CD4-positive, alpha-beta memory T cell (primary cell): ENCODE measurements around the gene MLLT1. TPM values are rescaled to one million over a fixed set of nuclear protein-coding genes. Genes with fewer than 3 reads are reported as not detected.

Source experiments
- CTCF ChIA-PET: fragments of 350-600 bp; sonication (Branson Sonifier 250); formaldehyde crosslinking; loops from one replicate; lab custom pipeline; 2021; ENCODE audit warnings: inconsistent platforms; ENCODE audit not compliant: partially characterized antibody; lab: Charles Lee
- POLR2A ChIA-PET: fragments of 350-600 bp; sonication (Branson Sonifier 250); formaldehyde crosslinking; loops from one replicate; lab custom pipeline; 2021; ENCODE audit not compliant: partially characterized antibody; lab: Charles Lee
- DNase-seq, 5 donors: peaks; one replicate each; pipeline versions ENCODE4 v3.0.0 to v3.0.0-alpha.2; 2020 to 2022; ENCODE audit warnings: mixed read lengths in 1 of 5
- H3K27ac ChIP-seq: one replicate; pipeline ENCODE4 v1.7.0; 2013; ENCODE audit warnings: low read depth, low read length
- H3K27me3 ChIP-seq: 2 replicates; pipeline ENCODE4 v1.7.0; 2013; ENCODE audit warnings: mild to moderate bottlenecking, low read length, moderate library complexity; ENCODE audit not compliant: insufficient read depth
- H3K36me3 ChIP-seq: 2 replicates; pipeline ENCODE4 v1.7.0; 2013; ENCODE audit warnings: mild to moderate bottlenecking, low read length, moderate library complexity; ENCODE audit not compliant: insufficient read depth
- H3K4me1 ChIP-seq: 2 replicates; pipeline ENCODE4 v1.7.0; 2013; ENCODE audit warnings: mild to moderate bottlenecking, low read length, moderate library complexity; ENCODE audit not compliant: insufficient read depth
- H3K4me3 ChIP-seq, 2 donors: one replicate each; pipeline ENCODE4 v1.7.0; 2013; ENCODE audit warnings: low read length in 2 of 2, mild to moderate bottlenecking in 1 of 2
- H3K9me3 ChIP-seq, 2 donors: one replicate each; pipeline ENCODE4 v1.7.0; 2013; ENCODE audit warnings: low read length in 2 of 2, control low read depth in 1 of 2; ENCODE audit not compliant: control insufficient read depth in 1 of 2
- H3K27ac Mint-ChIP-seq, 7 donors: one replicate each; pipeline ENCODE4 v1.8.0; 2020 to 2021; ENCODE audit warnings: mixed read lengths in 7 of 7, mild to moderate bottlenecking in 6 of 7, inconsistent platforms in 3 of 7, moderate library complexity in 3 of 7
- H3K27me3 Mint-ChIP-seq, 2 donors: one replicate each; pipeline ENCODE4 v1.8.0; 2020 to 2021; ENCODE audit warnings: mixed read lengths in 2 of 2
- H3K36me3 Mint-ChIP-seq, 2 donors: one replicate each; pipeline ENCODE4 v1.8.0; 2020 to 2021; ENCODE audit warnings: mixed read lengths in 2 of 2, inconsistent platforms in 1 of 2, mild to moderate bottlenecking in 1 of 2
- H3K4me1 Mint-ChIP-seq, 4 donors: one replicate each; pipeline ENCODE4 v1.8.0; 2020 to 2021; ENCODE audit warnings: mixed read lengths in 4 of 4, mild to moderate bottlenecking in 1 of 4
- H3K4me3 Mint-ChIP-seq, 8 donors: one replicate each; pipeline ENCODE4 v1.8.0; 2020 to 2021; ENCODE audit warnings: mixed read lengths in 8 of 8, mild to moderate bottlenecking in 7 of 8, moderate library complexity in 6 of 8, inconsistent platforms in 3 of 8
- H3K9me3 Mint-ChIP-seq, 8 donors: one replicate each; pipeline ENCODE4 v1.8.0; 2020 to 2021; ENCODE audit warnings: mixed read lengths in 8 of 8, mild to moderate bottlenecking in 5 of 8, inconsistent platforms in 3 of 8, moderate library complexity in 1 of 8
- intact Hi-C: fragments of 100-400 bp; cut with micrococcal nuclease; formaldehyde crosslinking; loops from one replicate; pipeline ENCODE4 v1.15.1; 2023
- polyA plus RNA-seq, 2 donors: library from polyadenylated mRNA; unstranded; fragments of 300-500 nt; fragmentation: Illumina TruSeq; gene quantifications; one replicate each; pipeline ENCODE4 v1.2.3, GENCODE V29; 2021
- total RNA-seq, 2 experiments: library from RNA; stranded (reverse); gene quantifications; one replicate each; pipeline ENCODE4 v1.2.3, GENCODE V29; 2021

The MLLT1 gene
- total and polyA plus RNA-seq, 4 experiments from 2014 or later, result 0.50 to 41.7 (median 21.6) TPM

DNA sequence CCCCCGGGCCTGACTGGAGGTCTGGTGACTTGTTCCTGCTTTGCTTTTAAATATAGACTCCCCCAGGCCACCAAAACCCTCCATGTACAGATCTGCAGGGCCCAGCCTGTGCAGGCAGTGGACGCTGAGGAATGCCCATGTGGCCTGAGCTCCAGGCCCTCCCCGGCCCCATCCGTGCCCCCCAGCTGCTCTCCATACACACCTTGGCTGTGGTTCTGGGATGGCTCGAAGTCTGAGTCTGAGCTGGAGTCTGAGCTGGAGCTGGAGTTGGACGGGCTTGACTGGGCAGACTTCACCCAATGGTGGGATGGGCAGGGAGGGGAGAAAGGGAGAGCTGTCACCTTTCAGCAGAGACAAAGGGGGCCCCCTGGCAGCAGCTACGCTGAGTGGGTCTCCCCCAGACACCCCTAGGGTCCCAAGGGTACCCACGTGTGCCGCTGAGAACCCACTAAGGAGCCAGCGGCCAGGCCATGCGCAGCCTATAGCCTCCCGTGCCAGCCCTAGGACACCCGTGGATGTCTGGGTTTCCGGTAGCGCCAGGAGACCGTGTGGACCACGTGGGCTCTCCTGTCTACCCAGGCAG, 61.9 kb downstream of the MLLT1 start:
- no peak overlapping the region for H3K4me3 ChIP-seq
- Mint-ChIP-seq H3K27ac (no peak overlapping the region), H3K9me3 (no peaks in the 10 kb centered on the region), H3K4me1 (peaks cover 0 to 4% (median 2%) of the 10 kb centered on the region in 4 donors), H3K36me3 (peaks cover 3 to 8% of the 10 kb centered on the region in 2 donors), H3K27me3 (no peaks in the 10 kb centered on the region), H3K4me3 (no peak overlapping the region)
- H3K36me3 ChIP-seq, result peaks cover 4% of the 10 kb centered on the region
- intact Hi-C loops, result loop anchor here (1.0 kb wide), 1 partner anchor 645 kb away; no protein-coding TSS in a partner anchor
- ChIA-PET CTCF (interaction anchor here (0.7 to 2.4 kb wide), 24 partner anchors 9 to 645 kb away, joined by 3 to 26 read pairs (median 5); partner anchors contain the start of genes CLPP, GPR108 and KHSRP), POLR2A (no interaction called here)
- DNase-seq, result peak in 1 of 5 donors; percentile 25
- no peaks in the 10 kb centered on the region for H3K4me1 ChIP-seq
- no peaks in the 10 kb centered on the region for H3K9me3 ChIP-seq
- H3K27ac ChIP-seq, result no peak overlapping the region
- H3K27me3 ChIP-seq, result no peaks in the 10 kb centered on the region

DNA sequence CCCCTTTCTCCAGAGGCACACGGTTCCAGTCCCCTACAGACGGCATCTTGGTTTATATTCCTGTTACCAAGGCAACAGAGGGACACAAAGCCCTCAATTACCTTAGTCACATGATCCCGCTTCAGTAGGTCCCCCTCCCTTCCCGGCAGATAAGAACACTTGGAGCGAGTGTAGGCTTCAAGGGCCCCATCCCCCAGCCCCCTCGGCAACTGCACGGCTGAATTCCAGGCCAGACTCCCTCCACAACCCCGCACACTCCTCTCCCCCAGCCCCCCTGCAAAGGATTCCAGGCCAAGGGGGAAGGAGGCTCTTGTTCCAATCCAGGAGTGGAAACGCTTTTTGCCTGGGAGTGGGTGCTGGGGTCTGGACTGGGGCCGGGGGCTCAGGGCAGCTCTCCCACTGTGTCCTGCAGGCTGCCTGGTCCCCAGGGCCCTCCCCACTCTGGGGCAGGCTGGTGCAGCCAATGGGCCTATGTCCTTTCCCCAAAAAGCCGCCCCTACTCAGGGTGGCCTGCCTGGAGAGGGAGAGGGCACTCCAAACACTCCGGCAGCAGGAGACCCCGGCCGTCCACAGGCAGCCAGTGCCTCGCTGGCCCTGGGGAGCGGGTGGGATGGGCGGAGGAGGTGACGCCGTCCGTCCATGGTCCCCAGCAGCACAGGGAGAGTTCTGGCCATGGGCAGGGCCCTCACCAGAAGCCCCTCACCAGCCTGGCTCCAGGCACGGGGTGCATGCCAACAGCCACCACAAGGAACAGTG, 62.6 kb downstream of the MLLT1 start:
- POLR2A ChIA-PET, result no interaction called here
- Histone ChIP-seq H3K27ac (no peak overlapping the region), H3K9me3 (no peaks in the 10 kb centered on the region), H3K36me3 (peaks cover 4% of the 10 kb centered on the region), H3K4me3 (no peak overlapping the region), H3K27me3 (no peaks in the 10 kb centered on the region), H3K4me1 (no peaks in the 10 kb centered on the region)
- H3K36me3 Mint-ChIP-seq, result peaks cover 6 to 11% of the 10 kb centered on the region in 2 donors
- CTCF ChIA-PET, result interaction anchor here (1.1 to 2.4 kb wide), 6 partner anchors 9 to 144 kb away, joined by 3 to 26 read pairs (median 10); partner anchors contain the start of gene CLPP
- no peaks in the 10 kb centered on the region for H3K9me3 Mint-ChIP-seq
- H3K27ac Mint-ChIP-seq, result no peak overlapping the region
- intact Hi-C loops, result no loop called here
- no peaks in the 10 kb centered on the region for H3K27me3 Mint-ChIP-seq
- peak in 1 of 5 donors; percentile 14 for DNase-seq
- peaks cover 0 to 4% (median 2%) of the 10 kb centered on the region in 4 donors for H3K4me1 Mint-ChIP-seq
- no peak overlapping the region for H3K4me3 Mint-ChIP-seq

DNA sequence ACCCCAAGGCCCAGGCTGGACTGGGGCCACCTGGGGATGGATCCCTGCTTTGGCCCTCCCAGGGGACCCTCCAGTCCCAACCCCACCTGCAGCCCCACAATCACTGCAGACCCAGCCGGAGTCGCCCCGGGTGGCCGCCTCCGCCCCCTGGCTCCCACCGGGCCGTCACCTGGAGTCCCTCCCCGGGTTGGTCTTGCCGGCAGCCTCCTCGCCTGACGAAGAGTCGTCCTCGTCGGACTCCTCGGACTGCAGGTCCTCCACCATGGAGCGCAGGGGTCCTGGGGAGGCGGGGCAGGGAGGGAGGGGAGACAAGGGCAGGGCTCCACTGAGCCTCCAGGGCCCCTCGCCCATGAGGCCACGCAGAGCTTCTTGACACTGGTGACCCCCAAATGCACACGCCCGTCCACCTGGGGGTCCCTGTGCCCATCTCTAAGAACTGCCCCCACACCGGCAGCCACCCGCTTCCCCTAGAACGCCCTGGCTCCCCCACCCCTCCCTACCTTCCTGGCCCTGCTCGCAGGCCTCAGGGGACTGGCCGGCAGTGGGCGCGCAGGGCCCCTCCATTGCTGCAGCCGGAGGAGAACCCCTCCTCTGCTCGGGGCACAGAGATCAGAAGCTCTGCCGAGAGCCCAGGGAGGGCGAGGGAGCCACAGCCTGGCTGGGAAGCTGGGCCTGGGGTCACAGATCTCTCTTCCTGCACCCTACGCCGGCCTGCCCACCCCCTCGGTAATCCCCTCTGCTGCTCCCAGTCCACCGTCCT, 63.4 kb downstream of the MLLT1 start:
- Mint-ChIP-seq H3K27ac (no peak overlapping the region), H3K36me3 (peaks cover 11% of the 10 kb centered on the region in 2 donors), H3K27me3 (no peaks in the 10 kb centered on the region), H3K9me3 (no peaks in the 10 kb centered on the region), H3K4me3 (no peak overlapping the region), H3K4me1 (peaks cover 0 to 4% (median 2%) of the 10 kb centered on the region in 4 donors)
- H3K27me3 ChIP-seq, result no peaks in the 10 kb centered on the region
- H3K9me3 ChIP-seq, result no peaks in the 10 kb centered on the region
- peak in 1 of 5 donors; percentile 32 for DNase-seq
- H3K4me1 ChIP-seq, result no peaks in the 10 kb centered on the region
- CTCF ChIA-PET, result no interaction called here
- H3K4me3 ChIP-seq, result no peak overlapping the region
- POLR2A ChIA-PET, result no interaction called here
- no peak overlapping the region for H3K27ac ChIP-seq
- intact Hi-C loops, result no loop called here
- H3K36me3 ChIP-seq, result peaks cover 4% of the 10 kb centered on the region

DNA sequence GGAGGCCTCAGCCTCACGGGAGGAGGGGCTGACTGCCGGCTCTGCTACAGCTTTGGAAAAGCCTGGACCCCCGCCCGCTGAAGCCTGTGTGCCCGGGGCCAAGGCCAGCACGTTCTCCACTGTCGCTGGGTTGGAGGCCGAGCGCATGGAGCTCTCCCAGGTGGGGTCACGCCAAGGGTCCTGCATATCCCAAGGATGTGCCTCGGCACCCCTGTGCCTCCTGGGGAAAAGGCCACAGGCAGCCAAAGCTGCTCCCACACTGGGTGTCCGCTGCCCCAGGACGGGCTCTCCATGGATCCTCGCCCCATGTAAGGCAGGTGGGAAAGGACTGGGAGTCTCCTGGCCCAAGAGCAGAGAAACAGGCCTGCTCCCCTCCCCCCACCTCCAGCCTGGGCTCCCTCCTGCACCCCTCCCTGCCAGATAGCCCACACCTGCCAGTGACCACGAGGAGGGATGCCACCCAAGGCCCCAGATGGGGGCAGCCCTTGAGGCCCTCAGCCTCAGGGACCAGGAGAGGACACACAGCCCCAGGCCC, 64.0 kb downstream of the MLLT1 start:
- H3K4me3 Mint-ChIP-seq, result no peak overlapping the region
- peaks cover 0 to 4% (median 2%) of the 10 kb centered on the region in 4 donors for H3K4me1 Mint-ChIP-seq
- no peaks in the 10 kb centered on the region for H3K27me3 ChIP-seq
- H3K36me3 Mint-ChIP-seq, result peaks cover 11 to 14% of the 10 kb centered on the region in 2 donors
- POLR2A ChIA-PET, result no interaction called here
- peak in 1 of 5 donors; percentile 37 for DNase-seq
- H3K27ac ChIP-seq, result no peak overlapping the region
- no peaks in the 10 kb centered on the region for H3K36me3 ChIP-seq
- no peaks in the 10 kb centered on the region for H3K4me1 ChIP-seq
- intact Hi-C loops, result no loop called here
- CTCF ChIA-PET, result no interaction called here
- no peaks in the 10 kb centered on the region for H3K27me3 Mint-ChIP-seq
- H3K9me3 Mint-ChIP-seq, result no peaks in the 10 kb centered on the region
- H3K9me3 ChIP-seq, result no peaks in the 10 kb centered on the region
- H3K27ac Mint-ChIP-seq, result no peak overlapping the region
- no peak overlapping the region for H3K4me3 ChIP-seq

DNA sequence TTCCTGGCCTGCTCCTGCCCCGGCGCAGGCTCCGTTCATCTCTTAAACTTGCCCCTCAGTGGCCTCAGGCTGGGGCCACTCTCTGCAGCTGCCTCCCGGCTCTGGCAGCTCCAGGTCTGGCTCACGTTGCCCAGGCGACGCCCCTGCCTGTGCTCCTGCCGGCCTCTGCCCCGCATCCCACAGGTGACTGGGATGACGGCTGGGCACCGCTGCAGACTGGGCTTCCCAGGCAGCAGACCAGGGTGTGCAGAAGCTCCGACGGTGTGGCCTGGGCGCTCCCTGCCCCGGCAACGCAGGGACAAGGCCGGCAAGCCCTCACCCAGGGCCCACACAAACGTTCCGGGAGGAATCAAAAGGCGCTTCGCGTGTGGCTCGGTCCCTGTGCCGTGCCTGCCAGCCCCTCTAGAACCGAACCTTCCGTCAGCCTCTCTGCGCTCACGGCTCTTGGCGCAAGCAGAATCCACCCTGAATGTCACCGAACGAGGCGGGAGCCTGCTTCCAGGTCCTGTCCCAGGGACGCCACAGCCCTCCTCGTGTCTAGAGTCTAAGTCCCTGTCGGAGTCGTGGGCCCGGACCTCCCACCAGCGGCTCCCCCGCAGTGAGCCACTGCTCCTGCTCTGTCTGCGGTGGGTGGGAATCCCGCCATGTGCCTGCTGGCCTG, 64.8 kb downstream of the MLLT1 start:
- no peaks in the 10 kb centered on the region for H3K36me3 ChIP-seq
- no peaks in the 10 kb centered on the region for H3K4me1 ChIP-seq
- H3K9me3 ChIP-seq, result no peaks in the 10 kb centered on the region
- H3K4me1 Mint-ChIP-seq, result peaks cover 0 to 4% (median 2%) of the 10 kb centered on the region in 4 donors
- CTCF ChIA-PET, result no interaction called here
- H3K9me3 Mint-ChIP-seq, result no peaks in the 10 kb centered on the region
- peak in 1 of 5 donors; percentile 6 for DNase-seq
- H3K27me3 ChIP-seq, result no peaks in the 10 kb centered on the region
- no peak overlapping the region for H3K27ac Mint-ChIP-seq
- no peak overlapping the region for H3K4me3 ChIP-seq
- no peak overlapping the region for H3K27ac ChIP-seq
- peaks cover 11 to 15% of the 10 kb centered on the region in 2 donors for H3K36me3 Mint-ChIP-seq
- intact Hi-C loops, result no loop called here
- POLR2A ChIA-PET, result no interaction called here
- no peak overlapping the region for H3K4me3 Mint-ChIP-seq
- no peaks in the 10 kb centered on the region for H3K27me3 Mint-ChIP-seq

DNA sequence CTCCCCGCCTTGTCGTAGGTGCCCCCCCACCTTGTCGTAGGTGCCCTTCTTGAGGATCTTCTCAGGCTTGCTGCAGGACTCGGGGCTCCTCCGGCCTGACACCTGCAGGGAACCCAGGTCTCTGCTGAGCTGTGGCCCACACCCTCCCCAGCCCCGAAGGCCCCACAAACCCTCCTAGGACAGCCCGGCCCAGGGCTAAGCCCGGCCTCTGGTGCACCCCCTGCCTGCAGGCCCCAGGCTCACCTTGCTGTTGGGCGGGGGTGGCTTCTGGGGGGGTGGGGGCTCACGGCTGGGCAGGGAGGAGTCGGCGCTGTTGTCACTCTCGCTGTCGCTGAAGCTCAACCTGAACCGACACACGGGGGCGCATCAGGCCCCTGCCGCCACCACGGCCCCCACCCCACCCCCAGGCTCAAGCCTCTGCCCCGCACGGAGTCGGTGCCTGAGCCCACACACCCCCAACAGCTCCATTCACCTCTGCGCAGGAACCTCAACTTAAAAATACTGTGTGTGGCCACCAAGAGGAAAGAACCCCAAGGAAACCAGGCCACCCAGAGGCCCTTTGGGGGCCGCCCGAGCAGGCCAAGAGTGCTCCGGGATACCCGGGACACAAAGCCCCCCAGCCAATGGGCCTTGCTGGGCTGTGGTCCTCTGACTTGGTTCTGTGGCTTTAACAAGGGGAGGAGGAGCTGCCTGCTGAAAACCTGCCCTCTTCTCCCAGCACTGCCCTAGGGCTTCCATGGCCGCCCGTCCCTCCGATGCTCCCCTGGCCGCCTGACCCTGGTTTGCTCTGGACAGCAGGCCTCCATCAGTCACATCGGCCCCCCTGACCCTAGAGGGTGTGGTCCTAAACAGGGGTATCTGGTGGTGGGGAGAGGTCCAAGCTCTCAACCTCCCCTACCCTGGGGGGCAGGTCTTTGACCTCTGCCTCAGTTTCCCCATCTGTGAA, 65.8 kb downstream of the MLLT1 start:
- no peaks in the 10 kb centered on the region for H3K9me3 Mint-ChIP-seq
- no peak for DNase-seq
- ChIA-PET CTCF (no interaction called here), POLR2A (no interaction called here)
- H3K27ac Mint-ChIP-seq, result no peak overlapping the region
- H3K4me1 Mint-ChIP-seq, result peaks cover 0 to 4% (median 2%) of the 10 kb centered on the region in 4 donors
- H3K4me3 Mint-ChIP-seq, result no peak overlapping the region
- no peaks in the 10 kb centered on the region for H3K9me3 ChIP-seq
- H3K27me3 Mint-ChIP-seq, result no peaks in the 10 kb centered on the region
- H3K4me1 ChIP-seq, result no peaks in the 10 kb centered on the region
- peaks cover 11 to 15% of the 10 kb centered on the region in 2 donors for H3K36me3 Mint-ChIP-seq
- no peaks in the 10 kb centered on the region for H3K27me3 ChIP-seq
- intact Hi-C loops, result no loop called here
- H3K27ac ChIP-seq, result no peak overlapping the region
- no peak overlapping the region for H3K4me3 ChIP-seq
- no peaks in the 10 kb centered on the region for H3K36me3 ChIP-seq
